Measurements from ENCODE around the gene SLC28A2.

GRCh38 chr15:45285413-45285812 is 33.4 kb downstream of the SLC28A2 start:
- no peak for TF ChIP-seq POLR2A (IDR thresholded peaks at IDR 0.05; ENCODE audit: low read length)
- TF ChIP-seq GATA1 (IDR thresholded peaks at IDR 0.05; ENCODE audit: low read depth, low read length), result no peak
